GM21717 (cell line): ENCODE measurements around the gene HJV.

ENCODE experiments used
- ATAC-seq: cut with Tn5 transposase; IDR thresholded peaks from one replicate; pipeline ENCODE4 v1.9.1; 2021; ENCODE audit warnings: mild to moderate bottlenecking, moderate library complexity; ENCODE audit not compliant: unreplicated experiment

HJV gene

DNA sequence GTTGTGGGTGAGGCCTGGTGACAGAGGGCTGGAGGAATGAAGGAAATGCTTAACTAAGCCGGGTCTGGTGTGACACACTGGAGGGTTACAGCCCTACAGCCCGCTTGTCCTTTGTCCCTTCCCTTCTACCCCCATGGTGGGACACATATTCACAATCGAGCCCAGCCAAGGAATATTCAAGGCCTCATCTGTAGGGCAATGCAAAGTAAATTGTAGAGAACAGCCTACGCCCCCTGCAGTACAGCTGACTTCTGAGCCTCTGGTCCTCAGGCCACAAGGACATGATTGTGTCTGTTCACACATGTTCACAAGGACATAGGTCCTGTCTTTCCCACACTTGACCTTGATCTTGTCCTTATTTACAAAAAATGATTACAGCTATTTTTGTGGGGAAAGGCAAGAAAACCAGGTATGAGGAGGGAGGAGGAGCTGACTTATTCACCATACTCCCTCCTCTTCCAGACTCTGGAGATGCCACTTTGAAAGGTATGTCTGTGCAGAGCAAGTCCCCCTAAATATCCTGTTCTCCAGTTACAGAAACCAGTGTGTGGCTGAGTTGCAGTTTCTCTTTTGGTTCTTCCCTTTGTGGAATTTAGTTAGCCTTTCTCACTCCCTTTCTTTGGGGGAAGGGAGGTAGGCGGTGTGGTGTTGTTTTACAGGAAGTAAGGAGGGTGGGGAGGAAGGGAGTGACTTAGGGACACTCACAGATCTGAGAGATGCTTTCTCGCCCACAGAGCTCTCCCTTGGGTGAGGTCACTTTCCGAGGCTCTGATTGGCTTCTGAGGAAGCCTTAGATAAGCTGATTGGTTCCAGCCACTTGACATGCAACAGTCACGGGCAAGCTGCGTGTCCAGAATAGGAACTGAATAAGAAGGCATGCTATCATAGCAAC is 42.4 kb downstream of the HJV start:
- peak; percentile 82 for ATAC-seq

DNA sequence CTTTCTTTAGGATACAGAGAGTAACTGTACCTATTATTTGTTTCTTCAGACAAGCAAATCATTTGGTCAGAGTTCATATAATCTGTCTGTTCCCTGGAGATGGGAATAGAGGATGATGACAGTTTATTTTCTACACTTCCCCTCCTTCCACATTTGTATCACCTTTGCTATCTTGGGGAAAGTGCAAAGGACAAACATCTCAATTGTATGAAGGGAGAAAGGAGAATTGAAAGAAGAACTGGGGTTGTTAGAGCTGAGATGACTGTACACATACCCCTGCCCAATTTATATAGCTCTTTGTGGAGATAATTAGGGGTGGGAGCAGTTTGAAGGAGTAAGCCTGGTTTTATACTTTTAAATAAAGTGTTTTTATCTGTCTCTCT is 43.1 kb downstream of the HJV start:
- ATAC-seq: no peak

DNA sequence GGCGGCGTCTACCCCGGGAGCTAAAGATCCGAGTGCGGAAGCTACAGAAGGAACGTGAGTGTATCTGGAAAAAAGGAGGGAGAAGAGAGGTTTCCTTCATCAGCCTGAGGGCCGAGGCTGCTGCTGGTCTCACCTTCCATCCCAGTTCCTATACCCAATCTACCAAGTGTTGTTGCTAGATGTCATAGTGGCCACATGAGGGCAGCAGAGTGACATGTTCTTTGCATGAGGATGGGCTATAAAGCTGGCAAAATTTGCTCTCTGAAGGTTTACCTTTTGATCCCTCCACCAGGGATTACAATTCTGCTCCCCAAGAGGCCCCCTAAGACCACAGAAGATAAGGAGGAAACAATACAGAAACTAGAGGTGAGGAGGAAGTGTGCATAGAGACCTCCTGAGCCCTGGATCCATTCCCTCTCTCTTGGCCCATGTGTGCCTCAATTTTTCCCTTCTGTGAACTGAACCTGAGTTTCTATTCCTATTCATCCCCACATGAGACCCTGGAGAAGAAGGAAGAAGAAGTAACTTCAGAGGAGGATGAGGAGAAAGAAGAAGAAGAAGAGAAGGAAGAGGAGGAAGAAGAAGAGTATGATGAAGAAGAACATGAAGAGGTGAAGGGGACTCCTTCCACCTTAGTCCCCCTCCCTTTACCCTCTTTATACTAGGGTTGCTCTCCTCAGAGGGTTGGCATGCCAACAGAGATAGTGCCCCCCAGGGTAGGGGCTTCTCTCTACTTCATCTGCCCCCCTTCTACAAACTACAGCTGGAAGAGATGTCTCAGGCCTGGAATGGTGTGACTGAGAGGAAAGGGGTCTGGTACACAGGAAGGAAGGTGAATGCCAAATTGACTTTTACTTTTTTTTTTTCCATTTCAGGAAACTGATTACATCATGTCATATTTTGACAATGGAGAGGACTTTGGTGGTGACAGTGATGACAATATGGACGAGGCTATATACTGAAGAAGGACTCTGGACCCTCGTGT is 43.8 kb downstream of the HJV start:
- ATAC-seq: no peak

DNA sequence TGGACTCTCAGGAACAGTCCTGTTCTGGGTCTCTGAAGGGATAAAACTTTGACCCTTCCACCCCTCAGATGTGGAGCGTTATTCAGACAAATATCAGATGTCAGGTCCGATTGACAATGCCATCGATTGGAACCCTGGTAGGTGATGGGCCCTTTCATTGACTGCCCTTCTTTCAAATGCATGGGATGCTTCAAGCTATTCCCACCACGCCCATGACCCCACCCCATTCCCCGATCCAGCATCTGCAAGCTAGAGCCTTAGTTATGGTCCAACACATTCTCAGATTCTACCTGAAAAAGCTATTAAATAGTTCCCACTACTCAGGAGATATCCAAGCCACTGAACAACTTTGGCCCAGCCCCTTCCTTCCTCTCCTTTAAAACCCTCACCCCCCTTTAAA is 44.5 kb downstream of the HJV start:
- ATAC-seq: no peak

DNA sequence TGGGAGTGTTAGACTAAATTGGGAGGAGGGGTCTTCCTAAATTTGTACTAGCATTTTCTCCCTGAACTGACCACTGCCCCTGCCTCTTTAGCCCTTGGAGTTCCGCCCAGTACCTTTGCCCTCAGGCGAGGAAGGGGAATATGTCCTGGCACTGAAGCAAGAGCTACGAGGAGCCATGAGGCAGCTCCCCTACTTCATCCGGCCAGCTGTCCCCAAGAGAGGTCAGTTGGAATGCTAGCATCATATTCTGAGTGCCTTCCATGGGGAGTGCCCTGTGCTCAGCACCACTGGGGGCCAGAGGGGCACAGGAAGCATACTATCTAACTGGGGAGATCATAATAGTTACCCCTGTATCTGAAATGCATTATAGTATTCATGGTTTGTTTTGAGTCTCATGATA is 46.3 kb downstream of the HJV start:
- ATAC-seq: no peak

DNA sequence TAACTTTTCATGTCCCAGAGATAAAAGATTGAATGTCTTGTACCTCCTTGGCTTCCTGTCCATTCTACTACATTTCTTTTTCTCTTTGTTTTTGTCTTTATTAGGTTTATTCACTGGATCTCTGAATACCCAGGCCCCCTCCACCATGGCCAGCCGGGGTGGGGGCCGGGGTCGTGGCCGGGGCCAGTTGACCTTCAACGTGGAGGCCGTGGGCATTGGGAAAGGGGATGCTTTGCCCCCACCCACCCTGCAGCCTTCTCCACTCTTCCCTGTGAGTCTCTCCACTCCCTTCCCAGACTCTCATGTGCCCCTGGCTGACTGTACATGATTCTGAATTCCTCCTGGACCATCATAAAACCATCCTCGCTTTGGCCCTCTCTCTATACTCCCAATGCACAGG is 46.8 kb downstream of the HJV start:
- no peak for ATAC-seq

DNA sequence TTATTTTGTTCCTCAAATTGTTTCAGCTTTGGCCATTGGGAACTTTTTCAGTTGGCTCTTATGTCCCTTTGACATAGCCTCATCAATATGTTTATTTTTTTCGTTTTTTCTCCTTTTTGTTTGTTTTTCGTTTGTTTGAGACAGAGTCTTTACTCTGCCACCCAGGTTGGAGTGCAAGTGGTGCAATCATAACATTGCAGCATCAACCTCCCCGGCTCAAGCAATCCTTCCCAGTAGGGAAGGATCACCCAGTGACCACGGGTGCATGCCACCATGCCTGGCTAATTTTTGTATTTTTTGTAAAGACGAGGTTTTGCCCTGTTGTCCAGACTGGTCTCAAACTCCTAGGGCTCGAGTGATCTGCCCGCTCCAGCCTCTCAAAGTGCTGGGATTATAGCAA is 49.0 kb downstream of the HJV start:
- no peak for ATAC-seq
